HCEC 1CT (cell line): ENCODE results near the gene POLR2B.
"Not testable (repeated sequence)": the region's sequence is repeated elsewhere in the genome, so short reads cannot be mapped to it uniquely, and the experiment has no call there.

Experiments used
- DNase-seq: peaks from one replicate; pipeline ENCODE4 v3.0.0-alpha.2; 2017

POLR2B gene

DNA sequence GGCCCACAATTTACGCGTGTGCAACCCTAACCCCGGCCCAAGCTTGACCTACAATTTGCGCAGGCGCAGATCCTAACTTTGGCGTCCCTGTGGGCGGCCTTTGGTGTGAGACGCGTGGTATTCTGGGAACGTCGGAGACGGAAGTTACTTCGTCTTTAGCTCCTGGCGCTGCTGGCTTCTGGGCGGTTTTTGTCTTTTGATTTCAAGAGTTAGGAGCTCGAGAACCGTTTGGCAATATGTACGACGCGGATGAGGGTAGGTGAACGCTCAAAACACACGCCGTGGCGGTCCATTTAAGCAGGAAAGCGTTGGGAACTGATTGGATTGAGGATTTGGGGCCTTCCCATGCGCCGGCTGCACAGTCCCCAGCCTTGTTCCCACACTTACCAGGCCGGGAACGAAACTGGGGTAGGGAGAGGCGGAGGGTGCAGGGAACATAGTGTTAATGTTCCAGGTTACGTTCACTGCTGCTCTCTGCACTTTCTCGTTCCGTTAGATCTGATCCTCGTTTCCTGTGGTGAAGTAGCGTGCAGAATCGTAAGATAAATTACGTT lies at the start of gene POLR2B:
Gene POLR2B, plus strand, starts transcription at position 147 of the 554 bp plus-strand sequence. Its CDS starts 90 bp downstream, at position 237.
- DNase-seq: peak; percentile 85

DNA sequence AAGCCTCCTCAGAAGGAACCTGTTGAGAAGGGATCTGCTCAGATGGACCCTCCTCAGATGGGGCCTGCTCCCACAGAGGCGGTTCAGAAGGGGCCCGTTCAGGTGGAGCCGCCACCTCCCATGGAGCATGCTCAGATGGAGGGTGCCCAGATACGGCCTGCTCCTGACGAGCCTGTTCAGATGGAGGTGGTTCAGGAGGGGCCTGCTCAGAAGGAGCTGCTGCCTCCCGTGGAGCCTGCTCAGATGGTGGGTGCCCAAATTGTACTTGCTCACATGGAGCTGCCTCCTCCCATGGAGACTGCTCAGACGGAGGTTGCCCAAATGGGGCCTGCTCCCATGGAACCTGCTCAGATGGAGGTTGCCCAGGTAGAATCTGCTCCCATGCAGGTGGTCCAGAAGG lies 48.1 kb upstream of the POLR2B start:
- DNase-seq: no peak

DNA sequence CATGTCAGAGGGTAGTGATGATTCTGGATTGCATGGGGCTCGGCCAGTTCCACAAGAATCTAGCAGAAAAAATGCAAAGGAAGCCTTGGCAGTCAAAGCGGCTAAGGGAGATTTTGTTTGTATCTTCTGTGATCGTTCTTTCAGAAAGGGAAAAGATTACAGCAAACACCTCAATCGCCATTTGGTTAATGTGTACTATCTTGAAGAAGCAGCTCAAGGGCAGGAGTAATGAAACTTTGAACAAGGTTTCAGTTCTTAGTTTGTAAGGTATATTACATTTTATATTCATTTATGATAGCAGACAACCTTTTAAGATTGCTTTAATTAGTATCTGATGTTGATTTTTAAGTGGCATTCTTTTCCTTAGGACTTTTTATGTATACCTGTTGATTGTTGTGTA lies 46.8 kb upstream of the POLR2B start:
- DNase-seq: no peak

DNA sequence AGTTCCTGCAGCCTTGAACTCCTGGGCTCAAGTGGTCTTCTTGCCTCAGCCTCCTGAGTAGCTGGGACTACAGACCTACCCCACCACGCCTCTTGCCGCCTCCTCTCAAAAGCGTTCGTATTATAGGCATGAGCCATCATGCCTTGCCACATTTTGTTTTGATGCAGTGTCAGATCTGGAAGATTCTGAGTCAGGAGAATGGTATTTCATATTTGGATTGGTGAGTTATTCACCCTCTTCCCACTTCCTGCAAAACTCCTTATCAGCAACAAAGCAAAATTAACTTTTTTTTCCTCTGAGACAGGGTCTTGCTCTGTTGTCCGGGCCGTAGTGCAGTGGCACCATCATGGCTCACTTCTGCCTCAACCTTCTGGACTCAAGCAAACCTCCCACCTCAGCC lies 41.4 kb upstream of the POLR2B start:
- DNase-seq: peak; percentile 83

DNA sequence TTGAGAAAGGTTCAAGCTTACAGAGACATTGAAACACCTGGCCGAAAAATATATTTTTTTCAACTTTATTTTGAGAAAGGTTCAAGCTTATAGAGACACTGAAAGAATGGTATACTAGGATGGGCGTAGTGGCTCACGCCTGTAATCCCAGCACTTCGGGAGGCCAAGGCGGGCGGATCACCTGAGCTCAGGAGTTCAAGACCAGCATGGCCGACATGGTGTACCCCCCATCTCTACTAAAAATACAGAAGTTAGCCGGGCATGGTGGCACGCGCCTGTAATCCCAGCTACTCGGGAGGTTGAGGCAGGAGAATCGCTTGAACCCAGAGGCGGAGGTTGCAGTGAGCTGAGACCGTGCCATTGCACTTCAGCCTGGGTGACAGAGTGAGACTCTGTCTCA lies 38.9 kb upstream of the POLR2B start:
- not testable (repeated sequence) for DNase-seq

DNA sequence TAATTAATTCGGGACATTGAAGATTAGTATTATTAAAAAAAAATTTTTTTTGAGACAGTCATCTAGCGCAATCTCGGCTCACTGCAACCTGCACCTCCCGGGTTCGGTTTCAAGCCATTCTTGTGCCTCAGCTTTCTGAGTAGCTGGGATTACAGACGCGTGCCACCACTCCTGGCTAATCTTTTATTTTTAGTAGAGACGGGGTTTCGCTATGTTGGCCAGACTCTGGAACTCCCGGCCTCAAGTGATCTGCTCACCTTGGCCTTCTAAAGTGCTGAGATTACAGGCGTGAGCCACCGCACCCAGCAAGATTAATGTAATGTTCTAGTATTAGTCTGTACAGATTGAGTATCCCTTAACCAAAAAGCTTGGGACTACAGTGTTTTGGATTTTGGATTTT lies 38.3 kb upstream of the POLR2B start:
- no peak for DNase-seq

DNA sequence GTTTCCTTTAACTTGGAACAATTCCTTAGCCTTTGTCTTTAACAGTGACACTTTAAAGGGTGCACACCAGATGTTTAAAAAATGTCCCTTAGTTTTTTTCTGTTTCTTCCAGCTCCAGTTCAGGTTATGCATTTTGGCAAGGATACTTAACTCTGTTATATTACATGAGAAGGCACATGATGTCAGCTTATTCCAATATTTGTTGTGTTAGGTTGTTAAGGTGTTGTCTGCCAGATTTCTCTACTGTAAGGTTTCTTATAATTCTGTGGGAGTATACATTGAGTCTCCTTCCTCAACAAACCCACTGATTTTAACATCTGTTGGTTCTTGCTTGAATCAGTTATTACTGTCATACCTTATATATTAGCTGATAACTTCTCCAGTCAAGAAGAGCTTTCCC lies 37.7 kb upstream of the POLR2B start:
- DNase-seq: no peak

DNA sequence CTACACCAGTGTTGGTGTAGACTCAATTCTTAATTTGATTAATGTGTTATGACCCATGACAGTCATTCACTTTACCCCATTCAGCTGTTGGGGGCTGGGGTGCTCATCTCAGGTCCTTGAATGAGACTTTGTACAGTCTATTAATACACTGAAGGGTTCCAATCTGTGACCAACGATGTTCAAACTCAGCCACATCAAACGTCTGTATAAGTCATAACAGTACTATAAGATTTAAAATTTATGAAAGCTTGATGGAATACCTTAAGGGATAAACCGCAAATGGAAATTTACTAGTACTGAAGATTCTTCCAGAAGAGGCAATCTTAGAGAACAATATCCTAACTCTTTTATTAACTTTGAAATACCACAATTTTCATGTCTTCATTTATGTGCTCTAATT lies 37.3 kb upstream of the POLR2B start:
- DNase-seq: no peak

DNA sequence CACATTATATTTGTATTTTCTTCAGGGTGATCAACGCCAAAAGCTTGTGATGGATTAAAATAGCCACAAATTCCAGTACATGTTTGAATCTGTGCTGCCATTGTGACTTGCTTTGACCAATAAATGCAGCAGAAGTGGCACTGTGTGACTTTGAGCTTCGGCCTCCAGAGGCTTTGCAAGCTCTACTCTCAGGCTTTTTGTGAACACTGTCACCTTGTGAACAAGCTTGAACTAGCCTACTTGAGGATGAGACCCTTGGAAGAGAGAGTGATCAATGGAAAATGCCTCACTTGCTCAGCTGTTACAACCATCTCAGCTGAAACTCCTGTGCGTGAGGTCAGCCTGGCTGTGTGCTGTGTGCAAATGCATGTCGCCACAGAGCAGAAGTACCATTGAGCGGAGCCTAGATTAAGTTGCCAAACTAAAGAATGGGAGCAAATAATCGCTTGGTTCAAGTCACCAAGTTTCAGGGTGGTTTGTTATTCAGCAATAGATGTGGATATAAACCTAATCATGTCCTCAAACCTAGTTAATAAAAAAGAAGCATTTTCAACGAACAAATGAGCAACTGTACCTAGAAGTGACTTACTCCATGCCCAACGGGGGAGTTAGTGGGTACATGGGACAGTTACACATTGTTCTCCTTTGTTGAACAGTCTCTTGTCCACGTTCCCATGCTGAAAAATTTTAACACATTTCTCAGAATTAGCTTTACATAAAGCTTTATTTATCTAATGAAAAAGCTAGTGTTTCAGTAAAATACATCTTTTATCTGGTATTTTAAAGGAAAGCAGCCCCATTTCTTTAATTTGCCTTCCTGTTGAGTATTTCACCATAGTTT lies 24.8 kb upstream of the POLR2B start:
- no peak for DNase-seq

DNA sequence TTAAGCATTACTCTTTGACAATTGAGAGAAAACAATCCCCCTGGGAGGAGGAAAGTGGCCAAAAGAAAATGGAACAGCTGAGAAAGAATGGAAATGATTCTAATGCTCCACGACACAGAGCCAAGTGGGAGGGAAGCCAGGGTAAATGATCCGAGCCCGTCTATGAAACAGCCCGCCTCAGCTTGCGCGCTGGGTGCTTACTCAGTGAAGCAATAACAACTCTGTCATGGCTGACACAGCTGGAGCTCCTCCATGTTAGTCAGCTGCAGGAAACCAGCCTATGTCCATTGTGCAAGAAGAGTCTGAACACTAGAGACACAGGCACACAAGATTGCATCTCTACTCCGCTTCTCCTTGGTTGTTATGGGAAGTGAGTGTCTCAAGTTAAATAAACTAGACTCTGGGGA lies 20.6 kb upstream of the POLR2B start:
- peak; percentile 90 for DNase-seq

DNA sequence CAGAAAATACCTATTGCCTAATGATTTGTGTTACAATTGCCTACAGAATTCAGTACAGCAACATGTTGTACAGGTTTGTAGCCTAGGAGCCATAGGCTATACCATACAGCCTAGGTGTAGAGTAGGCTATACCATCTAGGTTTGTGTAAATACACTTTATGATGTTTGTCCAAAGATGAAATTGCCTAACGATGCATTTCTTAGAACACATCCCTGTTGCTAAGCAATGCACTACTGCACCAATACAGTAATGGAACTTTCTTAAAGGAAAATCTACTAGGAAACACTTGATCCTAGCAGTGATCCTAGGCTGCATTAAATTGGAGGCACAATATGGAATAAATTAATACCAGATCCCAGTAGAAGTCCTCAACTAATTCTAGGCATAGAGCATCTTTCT lies 19.6 kb upstream of the POLR2B start:
- DNase-seq: no peak

DNA sequence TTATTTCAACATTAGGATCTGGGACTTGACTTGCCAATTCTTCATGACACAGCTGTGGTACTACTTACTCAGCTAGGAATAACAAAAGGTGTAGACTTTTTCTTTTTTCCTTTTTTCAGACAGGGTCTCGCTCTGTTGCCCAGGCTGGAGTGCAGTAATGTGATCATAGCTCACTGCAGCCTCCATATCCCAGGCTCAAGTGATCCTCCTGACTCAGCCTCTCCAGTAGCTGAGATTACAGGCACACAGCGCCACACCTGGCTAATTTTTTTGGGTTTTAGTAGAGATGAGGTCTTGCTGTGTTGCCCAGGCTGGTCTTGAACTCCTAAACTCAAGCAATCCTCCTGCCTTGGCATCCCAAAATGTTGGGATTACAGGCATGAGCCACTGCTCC lies 17.6 kb upstream of the POLR2B start:
- no peak for DNase-seq

DNA sequence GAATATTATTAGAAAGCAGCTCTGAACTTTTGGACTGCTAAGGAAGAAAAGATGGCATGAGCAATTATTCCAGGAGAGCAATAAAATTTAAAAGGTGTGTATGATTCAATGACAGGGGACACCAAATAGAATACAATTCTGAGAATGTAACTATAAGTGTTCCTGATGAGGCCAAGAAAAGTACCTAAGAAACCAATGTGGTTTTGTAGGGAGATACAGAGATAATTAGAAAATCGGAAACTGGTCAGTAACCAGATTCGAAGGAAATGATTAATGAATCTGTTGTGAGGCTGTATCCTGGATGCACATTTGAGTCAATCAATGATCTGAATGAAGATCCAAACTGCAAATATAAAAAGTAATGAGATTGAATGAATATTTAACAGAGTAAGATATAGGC lies 7.3 kb upstream of the POLR2B start:
- DNase-seq: no peak

DNA sequence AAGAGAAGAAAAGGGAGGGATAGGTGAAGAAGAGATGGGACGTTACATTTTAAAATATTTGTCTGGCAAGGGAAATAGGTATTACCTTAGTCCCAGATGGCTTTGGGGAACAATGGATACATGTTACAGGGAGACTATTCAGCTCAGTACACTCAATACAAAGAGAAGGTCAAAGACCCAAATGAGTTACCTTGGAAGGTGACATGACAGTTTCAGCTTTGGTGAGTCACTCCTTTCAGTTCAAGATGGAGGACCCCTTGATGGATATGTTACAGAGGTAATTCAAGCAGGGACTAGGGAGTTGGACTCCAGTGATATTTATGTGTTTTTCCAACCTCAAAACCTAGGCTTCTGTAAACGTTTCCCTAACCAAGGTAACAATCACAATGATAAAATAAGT lies 6.3 kb upstream of the POLR2B start:
- no peak for DNase-seq

DNA sequence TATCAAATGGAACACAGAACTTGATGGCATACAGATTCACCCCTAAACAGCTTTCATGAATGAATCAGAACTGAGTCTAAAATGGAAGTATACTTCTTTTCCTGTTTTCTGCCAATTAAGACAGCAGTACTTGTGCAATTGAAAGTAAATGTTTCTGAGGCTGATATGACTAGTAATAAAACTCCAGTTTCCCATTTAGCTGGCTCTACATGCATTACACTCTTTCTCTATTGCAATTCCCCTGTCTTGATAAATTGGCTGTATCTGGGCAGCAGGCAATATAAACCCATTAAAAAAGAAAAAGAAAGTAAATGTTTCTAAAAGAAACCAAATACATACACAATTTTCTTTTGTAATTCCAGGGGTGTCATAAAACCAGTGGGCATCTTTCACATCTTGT lies 5.9 kb upstream of the POLR2B start:
- DNase-seq: no peak

DNA sequence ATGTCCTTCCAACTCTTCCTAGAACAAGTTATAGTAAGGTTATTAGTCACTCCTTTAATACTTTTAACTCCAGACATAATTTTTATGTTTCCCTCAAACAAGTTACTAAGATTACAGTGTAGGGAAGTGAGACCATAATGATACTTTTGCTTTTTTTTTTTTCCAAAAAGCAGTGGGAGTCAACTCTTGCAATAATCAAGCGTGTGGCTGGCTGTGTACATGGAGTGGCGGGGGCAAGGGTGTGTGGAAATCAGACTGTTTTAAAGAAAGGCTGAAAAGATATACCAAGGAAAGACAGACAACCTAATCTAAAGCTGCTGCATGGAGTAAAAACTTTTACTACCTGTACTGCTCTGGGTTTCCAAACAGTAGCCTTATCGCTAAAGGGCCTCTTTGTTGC lies 5.4 kb upstream of the POLR2B start:
- DNase-seq: no peak

DNA sequence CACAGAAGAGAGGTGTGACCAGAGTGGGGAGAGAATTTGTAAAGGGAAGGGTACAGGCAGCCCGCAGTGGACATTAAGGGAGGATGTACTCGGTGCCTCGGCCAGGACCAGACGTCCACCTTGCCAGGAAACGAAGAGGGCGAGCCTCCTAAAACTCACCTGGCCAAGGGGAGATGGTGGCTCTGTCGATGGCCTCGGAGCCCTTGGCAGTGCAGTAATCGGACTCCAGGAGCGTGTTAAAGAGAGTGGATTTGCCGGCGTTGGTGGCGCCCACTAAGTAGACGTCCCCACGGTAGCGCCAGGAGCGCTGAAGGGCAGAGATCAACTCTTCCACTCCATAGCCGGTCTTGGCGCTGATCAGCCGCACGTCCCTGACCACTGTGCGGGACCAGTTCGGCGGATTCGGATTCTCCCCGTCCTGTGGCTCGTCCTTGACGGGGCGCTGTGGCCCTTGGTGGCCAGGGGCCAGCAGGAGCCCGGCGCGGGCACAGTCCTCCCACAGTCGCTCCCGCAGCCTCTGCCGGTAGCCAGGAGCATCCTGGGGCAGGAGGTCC lies 2.3 kb upstream of the POLR2B start:
- DNase-seq: no peak

DNA sequence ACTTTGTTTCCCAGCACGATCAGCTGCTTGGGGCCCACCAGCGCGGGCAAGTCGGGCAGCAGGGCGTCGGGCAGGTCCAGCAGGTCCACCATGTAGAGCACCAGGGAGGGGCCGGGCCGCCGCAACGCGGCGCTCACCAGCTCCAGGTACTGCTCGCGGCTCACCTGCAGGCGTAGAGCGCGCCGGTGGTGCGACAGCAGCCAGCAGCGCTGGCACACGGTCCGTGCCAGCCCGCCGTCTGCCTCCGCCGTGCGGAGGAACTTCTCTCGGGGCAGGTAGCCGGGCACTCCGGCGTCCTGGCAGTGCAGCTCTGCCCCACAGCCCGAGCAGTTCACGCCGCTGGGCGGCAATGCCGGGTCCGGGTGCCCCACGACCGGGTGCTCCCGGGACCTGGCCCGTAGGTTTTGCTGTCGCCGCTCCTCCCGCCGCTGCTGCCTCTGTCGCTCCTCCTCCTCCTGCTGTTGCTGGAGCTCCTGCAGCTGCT lies 1.8 kb upstream of the POLR2B start:
- no peak for DNase-seq

DNA sequence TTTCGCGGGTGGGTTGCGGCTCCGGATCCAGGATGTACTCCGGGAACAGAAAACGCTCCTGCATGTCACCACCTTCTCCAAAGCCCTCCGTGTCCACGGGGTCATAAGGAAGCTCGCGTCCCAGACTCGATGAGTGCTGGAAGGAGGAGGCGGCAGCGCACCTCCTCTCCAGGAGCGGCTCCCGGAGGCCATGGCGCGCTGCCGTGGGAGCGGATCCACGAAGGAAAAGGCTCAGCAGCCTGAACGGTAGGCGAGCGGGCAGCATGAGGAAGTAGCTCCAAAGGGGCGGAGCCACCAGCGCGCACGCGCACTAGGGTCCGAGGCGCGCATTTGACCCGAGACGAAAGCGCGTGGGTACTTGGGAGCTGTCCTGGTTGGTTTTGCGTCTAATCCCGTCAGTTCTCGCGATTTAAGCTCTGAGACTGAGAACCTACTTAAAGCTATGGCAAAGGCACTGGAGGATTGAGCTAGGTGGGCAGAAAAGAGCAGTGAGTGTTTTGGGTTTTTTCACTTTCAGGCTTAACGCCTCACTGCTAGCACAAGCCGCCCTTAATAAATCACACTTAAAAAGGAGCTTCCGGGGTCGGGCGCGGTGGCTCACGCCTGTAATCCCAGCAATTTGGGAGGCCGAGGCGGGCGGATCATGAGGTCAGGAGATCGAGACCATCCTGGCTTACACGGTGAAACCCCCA lies 1.2 kb upstream of the POLR2B start, which contains the start of gene NOA1:
Gene NOA1, minus strand, starts transcription at position 286 of the 692 bp plus-strand sequence. Its CDS starts 21 bp downstream, at position 265.
- DNase-seq: peak; percentile 90

DNA sequence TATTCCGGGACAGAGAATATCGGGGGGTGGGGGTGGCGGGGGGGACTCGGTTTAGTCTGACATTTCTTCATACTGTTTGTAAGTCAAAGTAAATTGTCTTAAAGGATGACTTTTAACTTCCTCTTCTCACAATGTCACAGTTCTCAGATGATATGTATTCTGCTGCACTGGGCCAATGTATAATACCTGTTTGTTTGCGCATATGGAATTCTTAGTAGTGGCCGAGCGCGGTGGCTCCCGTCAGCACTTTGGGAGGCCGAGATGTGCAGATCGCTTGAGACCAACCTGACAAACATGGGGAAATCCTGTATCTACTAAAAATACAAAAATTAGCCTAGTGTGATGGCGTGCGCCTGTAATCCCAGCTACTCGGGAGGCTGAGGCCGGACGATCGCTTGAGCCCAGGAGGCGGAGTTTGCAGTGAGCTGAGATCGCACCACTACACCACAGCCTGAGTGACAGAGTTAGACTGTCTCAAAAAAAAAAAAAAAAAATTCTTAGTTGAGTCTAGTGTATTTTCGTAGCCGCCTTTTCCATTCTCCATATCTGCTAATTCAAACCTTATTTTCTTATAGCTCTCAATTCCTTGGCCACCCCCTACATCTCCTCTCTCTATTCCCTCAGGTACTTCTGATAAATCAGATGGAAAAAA lies 851 bp downstream of the POLR2B start:
- DNase-seq: no peak

DNA sequence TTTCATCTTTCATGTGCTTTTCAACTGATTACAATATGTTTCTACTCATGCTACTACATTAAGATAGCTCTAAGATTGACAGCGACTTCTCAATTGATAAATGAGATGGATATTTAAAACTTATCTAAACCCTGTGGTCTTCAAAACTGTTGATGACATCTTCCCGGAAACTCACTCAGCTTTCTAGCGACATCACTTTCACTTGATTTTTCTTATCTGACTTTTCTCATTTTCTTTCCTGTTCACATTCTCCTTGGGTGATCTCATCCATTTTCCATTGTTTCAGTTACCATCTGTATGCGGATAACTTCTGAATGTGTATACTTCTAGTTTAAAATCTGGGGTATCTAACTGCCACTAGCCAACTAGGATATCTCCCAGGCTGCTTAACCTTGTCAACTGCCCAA lies 3.1 kb downstream of the POLR2B start:
- DNase-seq: no peak

DNA sequence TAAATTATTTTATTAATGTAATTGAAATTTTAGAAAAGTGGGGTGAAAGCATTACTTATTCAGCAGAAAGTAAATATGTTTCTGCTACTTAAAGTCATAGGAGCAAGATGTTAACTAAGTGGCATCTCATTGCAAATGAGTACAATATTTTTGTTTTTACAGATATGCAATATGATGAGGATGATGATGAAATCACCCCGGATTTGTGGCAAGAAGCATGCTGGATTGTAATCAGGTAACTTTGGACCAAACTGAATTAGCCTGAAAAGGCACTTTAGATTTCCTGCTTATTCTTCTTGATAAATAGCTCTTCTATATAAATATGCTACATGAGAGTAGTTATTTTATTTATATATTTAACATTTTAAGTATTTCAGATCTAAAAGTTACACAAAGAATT lies 7.5 kb downstream of the POLR2B start:
- no peak for DNase-seq

DNA sequence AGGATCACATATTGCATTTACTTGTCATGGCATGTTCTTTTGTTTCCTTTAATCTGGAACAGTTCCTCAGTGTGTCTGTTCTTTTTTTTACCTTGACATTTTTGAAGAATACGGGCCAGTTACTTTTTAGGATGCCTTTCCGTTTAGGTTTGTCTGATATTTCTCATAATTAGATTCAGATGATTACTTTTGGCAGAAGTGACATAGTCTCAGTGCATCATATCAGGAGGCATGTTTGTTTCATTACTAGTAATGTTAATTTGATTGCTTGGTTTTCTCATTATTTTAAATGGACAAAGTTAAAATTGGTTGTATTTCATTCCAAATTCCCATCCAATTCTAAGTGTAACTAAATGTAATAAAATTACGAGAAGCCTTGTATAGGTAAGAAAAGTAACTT lies 8.3 kb downstream of the POLR2B start:
- no peak for DNase-seq
